NCI-H1105 treated with DMSO at 0.1 percent for 48 hours (cell line): ENCODE results near the gene CD300LD.
"Not testable (repeated sequence)": the region's sequence is repeated elsewhere in the genome, so short reads cannot be mapped to it uniquely, and the experiment has no call there.

Experiments
- DNase-seq: peaks from one replicate; lab custom pipeline; 2025; lab: John Stamatoyannopoulos, UW

The CD300LD gene

GRCh38 chr17:74592087-74592990 is at the start of gene CD300LD:
Gene CD300LD (minus strand): TSS chr17:74592283. CDS start chr17:74592202, 81 bp downstream.
- no peak for DNase-seq

- DNase-seq, result no peak
Measured at GRCh38 chr17:74641224-74641957, 49.3 kb upstream of the CD300LD start.

DNA sequence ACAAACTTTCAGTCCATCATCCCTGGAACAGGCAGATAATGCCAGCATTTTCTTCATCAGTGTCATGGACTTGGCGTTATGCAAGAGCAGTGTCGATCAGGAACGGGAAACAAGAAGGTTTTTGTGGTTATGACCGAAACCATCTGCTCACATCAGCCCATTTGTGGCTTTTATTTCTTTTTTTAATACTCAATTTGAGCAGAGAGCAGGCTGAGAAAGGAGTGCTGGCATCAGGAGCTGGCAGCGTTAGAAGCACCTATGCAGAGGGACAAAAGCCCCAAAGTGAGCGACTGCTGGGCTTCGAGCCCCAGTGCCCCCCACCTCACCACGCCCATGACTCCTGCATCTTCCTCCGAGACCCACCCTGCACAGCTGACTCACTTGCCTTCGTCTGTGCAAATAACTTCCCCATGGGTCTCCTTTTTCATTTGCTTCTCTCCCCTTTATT is 47.6 kb upstream of the CD300LD start:
- no peak for DNase-seq

DNA sequence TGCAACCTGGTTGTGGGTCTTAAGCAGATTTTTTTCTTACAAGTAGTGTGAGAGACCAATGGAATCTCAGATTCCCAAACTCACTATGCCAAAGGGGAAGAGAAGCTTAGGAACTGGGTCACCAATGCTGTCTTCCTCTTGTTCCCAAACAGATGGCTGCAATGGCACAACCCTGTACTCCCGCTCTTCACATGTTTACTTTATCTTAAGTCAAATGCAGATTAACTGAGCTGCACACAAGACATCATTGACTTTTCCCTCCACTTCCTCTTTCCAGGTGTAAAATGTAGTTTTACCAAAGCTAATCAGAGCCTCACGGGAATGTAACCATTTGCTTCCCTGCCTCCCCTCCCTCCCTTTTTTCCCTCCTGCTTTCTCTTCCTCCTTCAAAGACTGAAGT is 45.8 kb upstream of the CD300LD start:
- no peak for DNase-seq

DNA sequence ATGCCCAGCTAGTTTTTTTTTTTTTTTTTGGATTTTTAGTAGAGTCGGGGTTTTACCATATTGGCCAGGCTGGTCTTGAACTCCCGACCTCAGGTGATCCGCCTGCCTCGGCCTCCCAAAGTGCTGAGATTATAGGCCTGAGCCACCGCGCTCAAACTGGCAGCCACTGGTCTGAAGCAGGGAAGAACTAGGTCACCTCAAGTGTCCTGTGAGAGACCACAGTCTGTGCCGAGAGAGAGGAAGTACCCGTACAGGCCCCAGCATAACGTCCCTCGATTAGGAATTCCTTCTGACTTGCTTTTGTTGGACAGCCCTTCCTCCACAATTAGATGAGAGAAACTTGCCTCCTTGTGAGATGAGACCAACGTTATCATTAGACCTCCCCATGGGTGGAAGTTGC is 45.2 kb upstream of the CD300LD start:
- DNase-seq, result no peak

DNA sequence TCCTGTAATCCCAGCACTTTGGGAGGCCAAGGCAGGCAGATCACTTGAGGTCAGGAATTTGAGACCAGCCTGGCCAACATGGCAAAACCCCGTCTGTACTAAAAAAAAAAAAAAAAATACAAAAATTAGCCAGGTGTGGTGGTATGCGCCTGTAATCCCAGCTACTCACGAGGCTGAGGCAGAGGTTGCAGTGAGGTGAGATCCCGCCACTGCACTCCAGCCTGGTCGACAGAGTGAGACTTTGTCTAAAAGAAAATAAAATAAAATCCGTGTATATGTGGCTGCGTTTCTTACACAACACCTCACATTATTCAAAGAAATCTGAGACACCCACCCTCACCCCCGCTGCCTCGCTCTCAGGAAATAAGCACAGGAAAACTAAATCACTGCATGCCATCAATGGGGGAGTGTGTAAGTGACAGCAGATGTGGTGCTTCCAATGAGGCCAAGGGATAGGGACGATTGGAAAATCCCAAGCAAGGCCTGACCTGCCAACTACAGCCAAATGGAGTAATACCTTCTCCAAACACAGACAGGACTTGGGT is 44.5 kb upstream of the CD300LD start:
- not testable (repeated sequence) for DNase-seq

DNA sequence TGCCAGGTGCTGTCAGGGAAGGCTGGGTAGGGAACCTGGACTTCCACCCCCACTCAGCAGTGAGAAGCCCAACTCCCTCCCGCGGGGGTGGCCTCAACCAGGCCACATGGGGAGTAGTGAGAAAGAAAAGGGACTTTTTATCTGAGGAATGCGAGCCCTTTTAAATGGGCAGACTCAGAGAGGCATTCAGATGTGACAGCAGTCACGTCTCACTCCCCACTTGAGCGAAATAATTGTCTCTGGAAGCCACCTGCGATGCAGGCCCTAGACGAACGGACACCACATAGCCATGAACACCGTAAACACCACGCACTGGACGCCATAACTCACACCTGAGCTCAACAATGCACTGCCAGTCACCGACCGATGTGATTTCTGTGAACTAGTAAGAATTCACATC is 43.3 kb upstream of the CD300LD start:
- DNase-seq, result no peak

DNA sequence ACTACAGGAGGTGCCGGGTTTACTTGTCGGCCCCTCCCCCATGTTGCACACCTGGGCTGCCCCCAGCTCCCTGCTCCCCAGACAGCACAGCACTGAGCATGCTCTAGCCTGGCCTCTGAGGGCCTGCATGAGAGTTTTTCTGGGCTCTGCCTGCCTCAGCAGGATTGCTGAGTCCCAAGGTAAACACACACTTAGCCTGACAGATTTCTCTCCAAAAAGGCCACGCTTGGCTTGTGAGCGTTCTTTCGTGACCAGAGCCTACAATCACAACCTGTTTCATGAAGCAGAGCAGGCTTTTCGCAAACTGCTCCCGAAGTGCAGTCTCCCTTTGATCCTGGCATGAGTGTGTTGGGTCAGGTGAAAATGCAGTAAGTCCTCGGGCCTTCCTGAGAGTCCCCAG is 41.2 kb upstream of the CD300LD start:
- no peak for DNase-seq

DNA sequence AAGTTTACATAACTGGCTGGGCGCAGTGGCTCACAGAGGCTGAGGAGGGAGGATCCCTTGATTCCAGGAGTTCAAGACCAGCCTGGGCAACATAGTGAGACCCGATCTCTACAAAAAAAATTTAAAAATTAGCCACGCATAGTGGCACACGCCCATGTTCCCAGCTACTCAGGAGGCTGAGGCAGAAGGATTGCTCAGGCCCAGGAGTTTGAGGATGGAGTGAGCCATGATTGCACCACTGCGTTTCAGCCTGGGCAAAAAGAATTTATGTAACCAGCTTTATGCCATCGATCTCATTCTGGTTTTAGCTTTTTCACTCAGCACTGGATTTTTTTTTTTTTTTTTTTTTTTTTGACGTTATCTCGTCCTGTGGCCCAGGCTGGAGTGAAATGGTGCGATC is 40.5 kb upstream of the CD300LD start:
- DNase-seq, result no peak

GRCh38 chr17:74631468-74632450 is 39.7 kb upstream of the CD300LD start:
- DNase-seq, result no peak

GRCh38 chr17:74630251-74630650 is 38.2 kb upstream of the CD300LD start:
- DNase-seq, result not testable (repeated sequence)

GRCh38 chr17:74625661-74626060 is 33.6 kb upstream of the CD300LD start:
- DNase-seq, result no peak

DNA sequence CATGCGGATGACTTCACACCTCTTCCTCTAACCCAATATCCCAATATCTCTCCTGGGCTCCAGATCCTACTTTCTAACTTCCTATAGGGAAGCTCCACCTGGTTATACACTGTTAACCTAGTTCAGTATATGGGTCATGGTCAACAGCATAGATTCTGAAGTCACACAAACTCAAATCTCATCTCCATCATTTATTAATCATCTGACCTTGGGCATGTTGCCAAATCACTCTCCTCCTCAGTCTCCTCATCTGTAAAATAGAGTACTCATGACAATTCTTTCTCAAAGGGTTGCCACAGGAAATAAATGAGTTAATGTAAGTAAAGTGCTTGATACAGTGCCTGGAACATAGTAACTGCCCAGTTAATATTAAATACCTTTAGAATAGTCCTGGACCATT is 32.0 kb upstream of the CD300LD start:
- no peak for DNase-seq

DNA sequence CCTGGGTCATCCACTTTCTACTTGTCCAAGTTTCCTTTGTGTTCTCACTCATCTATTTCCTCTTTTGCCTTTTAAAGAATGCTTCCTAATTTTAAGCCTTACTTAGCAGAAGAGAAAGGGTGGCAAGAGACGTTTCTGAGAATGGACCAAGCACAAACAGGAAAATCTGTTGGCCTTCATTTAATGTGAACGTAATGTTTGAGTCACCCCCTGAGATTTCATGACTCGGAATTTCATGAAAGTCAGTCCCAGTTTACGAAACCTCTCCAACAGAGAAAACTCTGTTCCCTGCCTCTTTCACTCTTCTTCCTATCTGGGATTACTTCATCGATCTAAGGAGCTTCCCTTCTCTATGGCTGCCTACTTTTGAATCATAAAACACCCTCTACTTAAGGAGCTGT is 31.6 kb upstream of the CD300LD start, which contains the start of gene CD300E:
Gene CD300E, minus strand, starts transcription at position 46 of the 401 bp plus-strand sequence. CDS start 117 bp downstream, outside the sequence.
- no peak for DNase-seq

DNA sequence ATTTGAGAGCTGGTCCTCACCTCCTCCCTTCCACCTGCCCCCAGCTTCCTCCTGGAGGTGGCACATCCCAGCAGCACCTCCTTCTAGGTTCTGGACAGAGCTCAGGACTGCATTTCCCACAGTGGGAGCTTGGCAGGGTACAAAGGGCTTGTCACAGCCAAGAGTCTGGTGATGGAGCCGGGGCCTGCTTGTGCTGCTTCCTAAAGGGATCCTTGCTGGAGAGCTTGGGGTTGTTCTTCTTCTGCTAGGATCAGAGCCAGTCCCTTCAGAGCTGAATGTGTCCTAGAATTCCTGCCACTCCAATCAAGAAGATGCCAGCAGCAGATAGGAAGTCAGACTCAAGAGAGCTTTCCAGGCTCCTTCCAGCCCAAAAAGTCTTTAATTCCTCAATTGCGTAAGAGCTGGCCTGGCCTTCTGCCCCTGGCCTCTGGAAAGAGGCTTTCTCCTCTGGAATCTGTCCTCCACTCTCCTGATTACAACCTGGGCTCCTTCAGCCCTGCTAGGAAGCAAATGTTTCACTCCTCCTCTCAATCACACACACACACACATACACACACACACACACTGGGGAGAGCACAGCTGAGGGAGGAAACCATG is 27.1 kb upstream of the CD300LD start:
- DNase-seq, result no peak

- no peak for DNase-seq
Measured at GRCh38 chr17:74618451-74618850, 26.4 kb upstream of the CD300LD start.

GRCh38 chr17:74616696-74617095 is 24.6 kb upstream of the CD300LD start:
- DNase-seq, result no peak

DNA sequence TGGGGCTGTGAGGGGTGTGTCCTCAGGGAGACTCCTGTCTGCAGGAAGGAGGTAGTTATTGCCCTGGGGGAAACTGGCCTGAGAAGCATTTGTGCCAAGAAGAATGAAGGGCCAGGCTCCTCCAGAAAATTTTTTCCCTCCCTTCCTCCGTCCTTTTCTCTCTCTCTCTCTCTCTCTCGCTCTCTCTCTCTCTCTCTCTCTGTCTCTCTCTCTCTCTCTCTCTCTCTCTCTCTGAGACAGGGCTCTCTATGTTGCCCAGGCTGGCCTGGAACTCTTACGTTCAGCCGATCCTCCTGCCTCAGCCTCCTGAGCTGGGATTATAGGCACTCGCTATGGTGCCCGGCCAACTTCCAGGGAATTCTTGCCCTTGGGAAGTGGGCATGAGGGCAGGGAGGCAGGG is 20.0 kb upstream of the CD300LD start:
- DNase-seq, result no peak

DNA sequence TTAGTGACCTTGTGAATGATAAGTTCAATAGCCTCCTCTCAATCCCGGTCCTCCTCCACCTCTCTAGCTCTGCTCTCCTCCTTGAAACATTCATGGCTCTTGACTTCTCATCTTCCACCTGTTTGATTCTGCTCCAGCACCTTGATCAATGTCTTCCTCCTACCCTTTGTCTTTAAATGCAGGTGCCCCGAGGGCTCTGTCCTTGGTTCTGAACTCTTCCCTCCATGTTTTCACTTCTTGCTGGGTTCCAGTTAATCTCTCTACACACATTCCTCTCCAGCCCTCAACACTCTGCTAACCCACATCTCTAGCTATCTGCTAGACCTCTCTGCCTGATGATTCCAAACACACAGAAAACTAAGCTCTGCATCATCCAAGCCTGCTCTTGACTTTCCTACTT is 18.0 kb upstream of the CD300LD start:
- DNase-seq, result no peak

GRCh38 chr17:74608511-74608910 is 16.4 kb upstream of the CD300LD start:
- no peak for DNase-seq

DNA sequence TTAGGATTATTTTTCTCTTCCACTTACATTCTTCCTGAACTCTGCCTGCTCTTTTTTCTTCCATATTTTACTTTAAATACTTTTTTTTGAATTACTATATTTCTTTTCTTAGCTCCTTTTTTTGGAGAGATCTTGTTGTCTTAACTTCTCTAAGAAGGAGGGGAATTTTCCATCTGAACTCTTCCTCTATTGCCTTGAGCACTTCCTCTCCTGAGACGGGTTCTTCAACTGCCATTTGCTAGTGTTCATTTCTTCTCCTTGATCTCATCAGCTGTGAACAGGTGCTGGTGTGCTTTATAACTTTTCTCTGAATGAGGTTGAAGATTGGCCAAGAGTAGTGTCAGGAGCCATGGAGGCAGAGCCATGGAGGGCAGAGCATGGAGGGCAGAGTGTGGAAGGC is 15.1 kb upstream of the CD300LD start:
- DNase-seq, result no peak
